ENCODE data around the gene TEX2.

TEX2 gene

GRCh38 chr17:64147110-64148016 is 115.7 kb downstream of the TEX2 start:
- Histone ChIP-seq H3K4me2 (ENCODE audit: low read depth, low read length, poor library complexity, severe bottlenecking) (peak overlapping the region; percentile 60), H3K27ac (ENCODE audit: low read depth, low read length) (peak overlapping the region; percentile 87), H3K4me3 (ENCODE audit: insufficient read depth, low read length, poor library complexity, severe bottlenecking) (peak overlapping the region; percentile 82), H3K36me3 (ENCODE audit: low read length) (peaks cover 10% of the 10 kb centered on the region; the same call in 1 of the 2 replicates), H3F3A (ENCODE audit: insufficient read depth) (peaks cover 42% of the 10 kb centered on the region), H2AFZ (ENCODE audit: low read depth, low read length, severe bottlenecking) (no peak overlapping the region), H3K9me3 (ENCODE audit: insufficient read depth, low read length) (no peaks in the 10 kb centered on the region), H4K20me1 (ENCODE audit: low read depth, low read length) (no peaks in the 10 kb centered on the region), H3K9ac (ENCODE audit: low read length) (peak overlapping the region; percentile 99), H3K9me2 (replicated peaks; ENCODE audit: insufficient read depth, low read length) (no peaks in the 10 kb centered on the region), H3K79me2 (ENCODE audit: insufficient read depth, low read length) (peaks cover 13% of the 10 kb centered on the region; the same call in 1 of the 2 replicates), H3K27me3 (ENCODE audit: low read length) (no peaks in the 10 kb centered on the region)
- no peak for TF ChIP-seq EZH2phosphoT487 (conservative IDR thresholded peaks at IDR 0.05; ENCODE audit: low read length)
- no peak for TF ChIP-seq CTCF (IDR thresholded peaks at IDR 0.05; ENCODE audit: insufficient read depth, low read length, poor library complexity, severe bottlenecking)

DNA sequence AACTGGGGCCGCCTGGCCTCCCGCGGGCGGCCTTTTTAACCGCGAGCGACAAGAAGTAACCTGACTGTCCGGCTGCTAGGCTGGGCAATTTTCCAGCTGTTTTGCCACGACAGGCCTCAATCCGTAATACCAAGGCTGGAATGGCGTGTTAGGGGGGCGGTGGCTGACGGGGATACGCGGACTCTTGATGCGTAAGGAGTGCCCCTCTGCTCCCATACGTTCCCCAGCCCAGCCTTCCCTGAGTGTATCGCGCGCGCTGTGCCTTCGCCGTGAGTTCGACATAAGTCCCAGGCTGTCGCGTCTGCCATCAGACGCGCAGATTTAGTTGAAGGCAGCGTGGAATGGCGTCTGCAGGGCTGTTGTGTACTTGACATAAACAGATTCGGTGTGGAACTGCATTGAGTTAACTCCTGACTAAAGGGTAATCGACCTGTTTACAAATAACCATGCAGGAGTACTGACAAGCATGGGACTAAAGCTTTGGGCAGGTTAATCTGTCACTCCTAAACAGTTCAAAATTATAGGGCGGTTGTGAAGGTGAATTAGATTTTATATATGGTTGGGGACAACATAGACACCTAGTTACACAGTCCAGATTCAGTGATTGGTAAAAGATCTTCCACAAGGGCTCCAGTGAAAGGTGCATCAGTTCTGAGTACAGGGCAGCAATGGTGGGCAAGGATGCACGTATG is 116.5 kb downstream of the TEX2 start:
- H3F3A ChIP-seq (ENCODE audit: insufficient read depth): peaks cover 42% of the 10 kb centered on the region
- peak overlapping the region; percentile 99 for H3K9ac ChIP-seq (ENCODE audit: low read length)

More for the DNA sequence above, 116.5 kb downstream of the TEX2 start:
- Histone ChIP-seq H2AFZ (ENCODE audit: low read depth, low read length, severe bottlenecking) (no peak overlapping the region), H4K20me1 (ENCODE audit: low read depth, low read length) (no peaks in the 10 kb centered on the region), H3K4me3 (ENCODE audit: insufficient read depth, low read length, poor library complexity, severe bottlenecking) (peak overlapping the region; percentile 82), H3K9me3 (ENCODE audit: insufficient read depth, low read length) (no peaks in the 10 kb centered on the region), H3K9me2 (replicated peaks; ENCODE audit: insufficient read depth, low read length) (no peaks in the 10 kb centered on the region), H3K4me2 (ENCODE audit: low read depth, low read length, poor library complexity, severe bottlenecking) (peak overlapping the region; percentile 60), H3K27me3 (ENCODE audit: low read length) (no peaks in the 10 kb centered on the region), H3K79me2 (ENCODE audit: insufficient read depth, low read length) (peaks cover 13% of the 10 kb centered on the region; the same call in 1 of the 2 replicates), H3K36me3 (ENCODE audit: low read length) (peaks cover 10% of the 10 kb centered on the region; the same call in 1 of the 2 replicates), H3K27ac (ENCODE audit: low read depth, low read length) (peak overlapping the region; percentile 87)
- TF ChIP-seq CTCF (IDR thresholded peaks at IDR 0.05; ENCODE audit: insufficient read depth, low read length, poor library complexity, severe bottlenecking): no peak
- TF ChIP-seq EZH2phosphoT487 (conservative IDR thresholded peaks at IDR 0.05; ENCODE audit: low read length): no peak

All from SU-DHL-6 (cell line).